GM18526 (cell line): ENCODE data around the gene SIGLEC7.

Experiments
- POLR2A ChIP-seq: IDR thresholded peaks from 3 replicates; pipeline ENCODE4 v1.6.1; 2011; ENCODE audit not compliant: insufficient read length; ENCODE audit errors: extremely low read depth

Gene SIGLEC7

DNA sequence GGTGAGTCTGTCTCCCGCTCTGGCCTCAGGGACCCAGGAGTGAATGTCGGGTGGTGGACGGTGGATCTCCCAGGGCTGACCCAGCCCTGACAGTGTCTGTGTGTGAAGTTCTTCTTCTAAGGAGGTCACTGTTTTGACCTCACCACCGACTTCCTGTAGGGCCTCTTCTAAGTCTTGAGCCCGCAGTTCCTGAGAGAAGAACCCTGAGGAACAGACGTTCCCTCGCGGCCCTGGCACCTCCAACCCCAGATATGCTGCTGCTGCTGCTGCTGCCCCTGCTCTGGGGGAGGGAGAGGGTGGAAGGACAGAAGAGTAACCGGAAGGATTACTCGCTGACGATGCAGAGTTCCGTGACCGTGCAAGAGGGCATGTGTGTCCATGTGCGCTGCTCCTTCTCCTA is at the start of gene SIGLEC7:
TSS of gene SIGLEC7 (plus strand) at position 183 of the 400 bp plus-strand sequence. CDS start at position 252, 69 bp downstream.
- no peak for TF ChIP-seq POLR2A

DNA sequence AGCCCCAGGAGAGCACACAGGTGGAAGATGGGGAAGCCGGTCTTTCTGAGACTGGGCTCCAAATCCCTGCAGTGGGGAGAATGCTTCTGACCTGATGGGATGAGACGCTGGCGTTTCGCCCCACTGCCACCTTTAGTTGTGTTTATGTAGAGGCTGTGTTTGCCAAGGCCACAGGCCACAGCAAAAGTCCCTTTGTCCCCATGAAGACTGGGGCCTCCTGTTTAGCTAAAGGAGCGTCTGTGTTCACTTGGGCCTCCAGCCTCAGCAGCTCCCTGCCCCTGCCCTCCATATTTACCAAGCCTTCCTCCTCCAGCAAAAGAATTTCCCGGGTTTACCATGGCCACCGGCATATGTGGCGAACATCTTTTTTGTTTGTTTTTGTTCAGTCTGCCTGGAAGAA is 49.0 kb upstream of the SIGLEC7 start:
- no peak for TF ChIP-seq POLR2A

DNA sequence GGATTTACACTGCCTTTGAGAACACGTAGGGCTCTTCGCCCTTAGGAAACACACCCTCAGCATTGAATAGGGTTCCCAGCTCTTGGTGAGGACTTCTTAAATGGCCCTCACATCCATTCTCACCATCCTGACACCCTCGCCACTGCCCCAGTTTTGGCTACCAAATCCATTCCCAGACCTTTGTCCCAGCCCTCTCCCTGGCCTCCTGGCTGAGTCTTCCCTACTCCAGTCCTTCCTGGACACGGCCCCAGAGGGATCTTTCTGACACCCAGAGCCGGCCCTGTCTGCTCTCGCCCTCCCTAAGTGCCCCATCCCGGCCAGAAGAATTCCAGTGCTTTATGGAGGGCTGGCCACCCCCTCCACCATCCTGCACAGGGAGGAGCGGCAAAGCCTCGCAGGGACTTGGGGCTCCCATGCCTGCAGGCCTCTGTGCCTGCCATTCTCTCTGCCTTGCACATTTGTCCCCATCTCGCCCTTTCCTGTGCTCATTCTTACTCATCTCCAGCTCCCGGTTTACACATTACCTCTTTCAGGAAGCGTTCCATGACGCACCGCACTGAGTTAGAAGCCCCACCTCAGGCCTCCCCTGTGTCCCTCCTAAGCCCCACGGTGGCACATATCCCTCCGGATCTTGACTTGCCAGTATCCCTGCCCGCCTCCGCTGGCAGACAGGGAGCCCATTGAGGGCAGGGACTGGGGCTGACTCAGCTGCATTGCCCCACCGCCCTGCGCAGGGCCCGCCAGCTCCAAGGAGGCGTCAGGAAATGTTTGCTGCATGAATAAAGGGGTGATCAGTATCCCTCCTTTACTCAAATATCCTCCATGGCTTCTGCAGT is 48.4 kb upstream of the SIGLEC7 start:
- TF ChIP-seq POLR2A = no peak

- TF ChIP-seq POLR2A = no peak
These were observed 47.3 kb upstream of the SIGLEC7 start for GRCh38 chr19:51094696-51095279.

DNA sequence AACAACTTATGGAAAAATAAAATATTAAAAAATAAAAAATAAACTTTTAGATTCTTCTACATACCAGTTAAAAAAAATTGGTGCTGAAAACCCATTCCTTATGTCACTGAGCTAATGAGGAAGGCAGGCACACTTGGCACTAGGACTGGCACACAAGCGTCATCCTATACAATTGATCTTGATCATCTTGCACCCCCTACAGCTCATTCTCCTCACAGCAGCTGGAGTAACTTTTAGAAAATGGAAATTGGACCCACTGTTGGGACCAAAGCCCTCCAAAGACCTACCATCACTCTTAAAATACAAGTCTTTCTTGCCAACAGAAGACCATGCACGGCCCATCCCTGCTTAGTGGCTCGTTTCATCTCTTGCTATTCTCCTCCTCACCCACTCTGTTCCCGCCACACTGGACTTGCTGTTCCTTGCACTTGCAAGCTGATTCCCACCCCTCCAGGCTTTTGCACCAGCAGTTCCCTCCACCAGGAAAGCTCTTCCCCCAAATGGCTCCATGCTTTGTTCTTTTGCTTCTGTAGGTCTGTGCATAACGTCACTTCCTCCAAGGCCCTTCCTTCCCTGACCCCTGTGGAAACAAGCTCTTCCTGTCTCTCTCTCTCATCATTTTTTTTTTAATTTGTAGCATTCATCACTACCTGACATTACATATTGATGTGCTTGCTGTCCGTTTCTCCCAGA is 45.5 kb upstream of the SIGLEC7 start:
- no peak for TF ChIP-seq POLR2A

GRCh38 chr19:51097166-51097738 is 44.8 kb upstream of the SIGLEC7 start:
- TF ChIP-seq POLR2A = no peak

GRCh38 chr19:51097796-51098195 is 44.3 kb upstream of the SIGLEC7 start:
- TF ChIP-seq POLR2A = no peak

DNA sequence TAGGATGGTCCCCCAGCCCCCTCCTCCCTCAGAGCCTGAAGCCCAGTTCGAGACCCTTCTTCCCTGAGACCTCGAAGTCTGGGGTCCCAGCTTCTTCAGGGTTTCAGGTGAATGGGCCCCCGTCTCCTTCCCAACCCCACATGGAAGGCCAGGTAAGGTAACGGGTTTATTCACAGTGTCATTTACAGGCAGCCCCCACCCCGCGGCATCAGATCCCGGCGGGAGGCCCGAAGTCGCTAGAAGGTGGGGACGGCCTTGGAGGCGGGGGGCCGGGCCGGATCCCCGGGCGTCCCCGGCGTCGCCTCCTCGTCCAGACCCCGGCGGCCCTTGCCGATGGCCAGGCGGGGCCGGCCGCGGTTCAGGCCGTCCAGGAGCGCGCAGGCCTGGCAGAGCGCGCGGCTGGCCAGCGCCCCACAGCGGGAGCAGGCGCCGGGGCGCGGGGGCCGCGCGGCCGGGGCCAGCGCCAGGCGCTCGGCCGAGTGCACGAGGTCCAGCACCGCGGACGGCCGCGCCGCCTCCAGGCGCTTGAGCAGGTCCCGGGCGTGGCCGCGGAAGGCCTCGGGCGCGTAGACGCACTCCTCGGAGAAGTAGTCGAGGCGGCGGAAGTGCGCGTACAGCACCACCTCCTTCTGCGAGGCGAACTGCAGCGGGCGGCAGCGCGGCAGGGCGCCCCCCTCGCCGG is 43.6 kb upstream of the SIGLEC7 start:
- no peak for TF ChIP-seq POLR2A

GRCh38 chr19:51099047-51099382 is 43.1 kb upstream of the SIGLEC7 start:
- TF ChIP-seq POLR2A = no peak

DNA sequence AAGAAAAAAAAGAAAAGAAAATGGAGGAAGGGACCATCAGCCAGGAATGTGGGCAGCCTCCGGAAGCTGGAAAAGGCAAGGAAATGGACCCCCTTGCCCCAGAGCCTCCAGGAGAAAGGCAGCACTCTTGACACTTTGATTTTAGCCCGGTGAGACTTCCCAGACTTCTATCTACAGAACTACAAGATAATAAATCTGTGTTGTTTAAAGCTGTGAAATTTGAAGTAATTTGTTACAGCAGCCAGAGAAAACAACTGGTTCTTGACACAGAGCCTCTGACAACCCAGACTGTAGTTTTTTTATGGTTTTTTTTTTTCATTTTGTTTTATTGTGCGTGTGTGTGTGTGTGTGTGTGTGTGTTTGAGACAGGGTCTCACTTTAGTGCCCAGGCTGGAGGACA is 41.5 kb upstream of the SIGLEC7 start:
- no peak for TF ChIP-seq POLR2A

- no peak for TF ChIP-seq POLR2A
These were observed 40.8 kb upstream of the SIGLEC7 start for GRCh38 chr19:51101171-51101865.

- TF ChIP-seq POLR2A = no peak
These were observed 39.1 kb upstream of the SIGLEC7 start for GRCh38 chr19:51102991-51103390.

DNA sequence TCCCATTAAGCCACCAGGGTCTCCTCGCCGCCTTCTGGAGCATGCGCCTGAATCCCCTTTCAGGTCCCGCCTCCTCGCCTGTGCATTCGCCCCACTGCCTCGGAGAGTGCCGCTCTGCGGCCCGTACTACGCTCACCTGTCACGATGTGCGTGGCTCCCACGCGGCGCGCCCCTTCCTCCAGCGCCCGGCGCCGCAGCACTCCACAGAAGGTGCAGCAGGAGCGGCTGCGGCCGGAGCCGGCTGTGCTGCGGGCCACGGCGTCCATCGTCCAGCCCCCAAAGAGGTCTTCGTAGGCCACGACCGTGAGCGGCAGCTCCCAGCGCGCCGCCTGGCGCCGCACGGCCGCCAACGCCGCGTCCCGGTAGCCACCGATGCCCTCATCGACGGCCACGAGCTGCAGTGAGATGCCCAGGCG is 38.2 kb upstream of the SIGLEC7 start:
- TF ChIP-seq POLR2A = no peak

- no peak for TF ChIP-seq POLR2A
These were observed 34.6 kb upstream of the SIGLEC7 start for GRCh38 chr19:51107406-51108065.
